ENCODE data around the gene HINT1.

DNA sequence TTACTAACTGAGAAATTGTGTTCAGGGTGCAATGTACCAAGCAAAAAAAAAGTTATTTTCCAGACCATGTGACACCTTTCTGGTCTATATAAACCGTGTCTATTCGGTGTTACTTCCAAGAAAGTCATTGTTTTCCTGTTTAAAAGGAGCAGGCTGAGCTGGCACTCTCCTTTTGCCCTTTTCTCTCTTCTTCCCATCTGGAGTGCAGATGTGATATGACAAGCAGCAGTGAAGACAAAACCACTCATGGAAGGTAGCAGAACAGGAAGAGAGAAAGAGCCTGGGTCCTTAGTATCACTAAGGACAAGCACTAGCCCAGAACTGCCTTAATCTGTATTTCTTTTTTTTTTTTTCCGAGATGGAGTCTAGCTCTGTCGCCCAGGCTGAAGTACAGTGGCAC lies 31.3 kb upstream of the HINT1 start:
- no peak for TF ChIP-seq CTCF (IDR thresholded peaks at IDR 0.05)
- no peak for TF ChIP-seq POLR2AphosphoS5 (IDR thresholded peaks at IDR 0.05)
- no peak for TF ChIP-seq POLR2A (IDR thresholded peaks at IDR 0.05)
